ENCODE results near the gene STXBP6. TPM values are rescaled to one million over a fixed set of nuclear protein-coding genes. Genes with fewer than 3 reads are reported as not detected.

Gene STXBP6
- polyA plus RNA-seq, 1 donor (not counting 4 experiments of a cell fraction or from before 2014, with no cell fraction given), result 1.4 TPM

GRCh38 chr14:24947131-24947530, 102.8 kb downstream of the STXBP6 start:
- Histone ChIP-seq H3K27ac (ENCODE audit: control insufficient read depth, insufficient read depth, low read length) (no peak overlapping the region), H3K4me1 (ENCODE audit: control insufficient read depth, extremely low read depth, insufficient read depth, low read length) (no peaks in the 10 kb centered on the region), H3K36me3 (ENCODE audit: control insufficient read depth in 2 of 2, extremely low read depth in 1 of 2, insufficient read depth in 2 of 2, low read length in 2 of 2) (no peaks in the 10 kb centered on the region), H2AFZ (ENCODE audit: control insufficient read depth, low read length) (no peak overlapping the region), H3K4me2 (ENCODE audit: control insufficient read depth, extremely low read depth, insufficient read depth, low read depth, low read length) (no peak overlapping the region), H3K9me1 (ENCODE audit: control insufficient read depth, extremely low read depth, insufficient read depth, low read length) (no peaks in the 10 kb centered on the region), H3K9me3 (ENCODE audit: control insufficient read depth, low read depth, low read length) (no peaks in the 10 kb centered on the region), H3K79me2 (ENCODE audit: control insufficient read depth, insufficient read depth, low read length) (no peaks in the 10 kb centered on the region), H3K27me3 (ENCODE audit: control insufficient read depth, extremely low read depth, insufficient read depth, low read length) (no peaks in the 10 kb centered on the region), H3K4me3 (ENCODE audit: control insufficient read depth in 2 of 3, extremely low read depth in 1 of 3, insufficient read depth in 2 of 3, low read depth in 1 of 3, low read length in 3 of 3) (no peak overlapping the region), H4K20me1 (ENCODE audit: control insufficient read depth, extremely low read depth, insufficient read depth, low read length) (no peaks in the 10 kb centered on the region), H3K9ac (ENCODE audit: control insufficient read depth, extremely low read depth, insufficient read depth, low read length) (no peak overlapping the region)
- FAIRE-seq, result no peak
- TF ChIP-seq CTCF (optimal IDR thresholded peaks at IDR 0.05 in 1 of 3, IDR thresholded peaks at IDR 0.05 in 1 of 3, conservative IDR thresholded peaks at IDR 0.05 in 1 of 3; ENCODE audit: extremely low read depth in 1 of 3, insufficient read depth in 2 of 3, low read length in 3 of 3) (no peak), EZH2 (IDR thresholded peaks at IDR 0.05; ENCODE audit: low read length) (no peak)
- dilution Hi-C loops (cut with MboI; ENCODE audit: extremely low pct_ligation_motif_present, low sequenced_read_pairs), result no loop called here
- no peak for DNase-seq (ENCODE audit: low read depth, low spot score)

- Histone ChIP-seq H3K9ac (ENCODE audit: control insufficient read depth, extremely low read depth, insufficient read depth, low read length) (no peak overlapping the region), H3K79me2 (ENCODE audit: control insufficient read depth, insufficient read depth, low read length) (no peaks in the 10 kb centered on the region), H3K27me3 (ENCODE audit: control insufficient read depth, extremely low read depth, insufficient read depth, low read length) (no peaks in the 10 kb centered on the region), H2AFZ (ENCODE audit: control insufficient read depth, low read length) (no peak overlapping the region), H3K9me1 (ENCODE audit: control insufficient read depth, extremely low read depth, insufficient read depth, low read length) (no peaks in the 10 kb centered on the region), H3K27ac (ENCODE audit: control insufficient read depth, insufficient read depth, low read length) (no peak overlapping the region), H3K4me2 (ENCODE audit: control insufficient read depth, extremely low read depth, insufficient read depth, low read depth, low read length) (no peak overlapping the region), H3K36me3 (ENCODE audit: control insufficient read depth in 2 of 2, extremely low read depth in 1 of 2, insufficient read depth in 2 of 2, low read length in 2 of 2) (no peaks in the 10 kb centered on the region), H4K20me1 (ENCODE audit: control insufficient read depth, extremely low read depth, insufficient read depth, low read length) (no peaks in the 10 kb centered on the region), H3K4me1 (ENCODE audit: control insufficient read depth, extremely low read depth, insufficient read depth, low read length) (no peaks in the 10 kb centered on the region), H3K9me3 (ENCODE audit: control insufficient read depth, low read depth, low read length) (no peaks in the 10 kb centered on the region), H3K4me3 (ENCODE audit: control insufficient read depth in 2 of 3, extremely low read depth in 1 of 3, insufficient read depth in 2 of 3, low read depth in 1 of 3, low read length in 3 of 3) (no peak overlapping the region)
- no peak for DNase-seq (ENCODE audit: low read depth, low spot score)
- FAIRE-seq, result no peak
- TF ChIP-seq CTCF (optimal IDR thresholded peaks at IDR 0.05 in 1 of 3, IDR thresholded peaks at IDR 0.05 in 1 of 3, conservative IDR thresholded peaks at IDR 0.05 in 1 of 3; ENCODE audit: extremely low read depth in 1 of 3, insufficient read depth in 2 of 3, low read length in 3 of 3) (no peak), EZH2 (IDR thresholded peaks at IDR 0.05; ENCODE audit: low read length) (no peak)
- dilution Hi-C loops (cut with MboI; ENCODE audit: extremely low pct_ligation_motif_present, low sequenced_read_pairs), result no loop called here
These were observed 105.1 kb downstream of the STXBP6 start for GRCh38 chr14:24944800-24945199.
